HEK293 (cell line): ENCODE results near the gene GPR107.

ENCODE experiments used
- CTCF ChIA-PET: fragments of 350-600 bp; formaldehyde crosslinking; extraction: SDS; loops from one replicate; lab custom pipeline; 2021; ENCODE audit warnings: antibody characterized with exemption; lab: Yijun Ruan, JAX
- POLR2A ChIA-PET: fragments of 300-600 bp; formaldehyde crosslinking; extraction: SDS; loops from one replicate; lab custom pipeline; 2020; ENCODE audit warnings: antibody characterized with exemption, inconsistent platforms; lab: Yijun Ruan, JAX
- H3K27ac ChIP-seq: fragments of 200-500 bp; sonication (Bioruptor generic); 2 replicates; pipeline ENCODE4 v1.5.1; 2014; ENCODE audit warnings: low read depth, low read length, control low read depth, inconsistent platforms; ENCODE audit errors: extremely low read depth
- H3K36me3 ChIP-seq, 2 experiments: fragments of 200-500 bp in 1 of 2; sonication (Bioruptor generic) in 1 of 2; 1 replicate in 1 of 2; 2 replicates in 1 of 2; pipeline ENCODE4 v1.5.1; 2014 to 2017; ENCODE audit warnings: inconsistent platforms in 2 of 2, low read length in 2 of 2; ENCODE audit not compliant: control insufficient read depth in 2 of 2, insufficient read depth in 1 of 2
- H3K4me1 ChIP-seq: fragments of 200-500 bp; sonication (Bioruptor generic); 2 replicates; pipeline ENCODE4 v1.5.1; 2014; ENCODE audit warnings: mild to moderate bottlenecking, low read length, inconsistent platforms; ENCODE audit not compliant: control insufficient read depth, insufficient read depth
- H3K4me3 ChIP-seq: 2 replicates; pipeline ENCODE4 v1.5.1; 2011; ENCODE audit warnings: low read depth, mild to moderate bottlenecking, control low read depth, low read length, moderate library complexity
- H3K9me3 ChIP-seq: fragments of 200-500 bp; sonication (Bioruptor generic); 2 replicates; pipeline ENCODE4 v1.5.1; 2014; ENCODE audit warnings: low read depth, low read length, inconsistent platforms; ENCODE audit not compliant: control insufficient read depth, insufficient read depth
- HOXA7 ChIP-seq: sonication (generic); formaldehyde crosslinking; IDR thresholded peaks from 2 replicates; pipeline ENCODE4 v1.8.1; 2022; ENCODE audit warnings: missing genetic modification reagents, borderline replicate concordance
- HOXD13 ChIP-seq: sonication (generic); formaldehyde crosslinking; IDR thresholded peaks from 2 replicates; pipeline ENCODE4 v1.8.0; 2022; ENCODE audit warnings: missing genetic modification reagents, borderline replicate concordance
- KLF10 ChIP-seq: fragments of 450-650 bp; IDR thresholded peaks from 2 replicates; pipeline ENCODE4 v1.5.1; 2018; ENCODE audit warnings: missing biosample characterization, mild to moderate bottlenecking, missing genetic modification characterization
- KLF8 ChIP-seq: fragments of 450-650 bp; formaldehyde crosslinking; IDR thresholded peaks from 2 replicates; pipeline ENCODE4 v1.5.1; 2016; ENCODE audit warnings: missing biosample characterization, missing genetic modification characterization
- SP3 ChIP-seq: fragments of 450-650 bp; formaldehyde crosslinking; IDR thresholded peaks from 2 replicates; pipeline ENCODE4 v1.5.1; 2016; ENCODE audit warnings: missing biosample characterization, missing genetic modification characterization
- TSHZ1 ChIP-seq: fragments of 450-650 bp; formaldehyde crosslinking; IDR thresholded peaks from 2 replicates; pipeline ENCODE4 v1.5.1; 2016; ENCODE audit warnings: missing biosample characterization, missing genetic modification characterization, borderline replicate concordance
- YY2 ChIP-seq: fragments of 450-650 bp; formaldehyde crosslinking; IDR thresholded peaks from 2 replicates; pipeline ENCODE4 v1.5.1; 2016; ENCODE audit warnings: missing biosample characterization, missing genetic modification characterization
- ZBTB17 ChIP-seq: fragments of 450-650 bp; formaldehyde crosslinking; IDR thresholded peaks from 2 replicates; pipeline ENCODE4 v1.5.1; 2016; ENCODE audit warnings: missing biosample characterization, missing genetic modification characterization
- ZBTB20 ChIP-seq: fragments of 450-650 bp; formaldehyde crosslinking; IDR thresholded peaks from 2 replicates; pipeline ENCODE4 v1.5.1; 2016; ENCODE audit warnings: missing biosample characterization, missing genetic modification characterization
- ZIC2 ChIP-seq: fragments of 450-650 bp; formaldehyde crosslinking; IDR thresholded peaks from 2 replicates; pipeline ENCODE4 v1.5.1; 2016; ENCODE audit warnings: missing biosample characterization, missing genetic modification characterization
- ZNF146 ChIP-seq: fragments of 450-650 bp; formaldehyde crosslinking; IDR thresholded peaks from 2 replicates; pipeline ENCODE4 v1.5.1; 2016; ENCODE audit warnings: missing biosample characterization, missing genetic modification characterization
- ZNF211 ChIP-seq: fragments of 450-650 bp; formaldehyde crosslinking; IDR thresholded peaks from 2 replicates; pipeline ENCODE4 v1.5.1; 2016; ENCODE audit warnings: low read depth, missing biosample characterization, missing genetic modification characterization
- ZNF335 ChIP-seq: fragments of 450-650 bp; formaldehyde crosslinking; conservative IDR thresholded peaks from 2 replicates; pipeline ENCODE4 v1.5.1; 2016; ENCODE audit warnings: missing biosample characterization, missing genetic modification characterization
- ZNF398 ChIP-seq: fragments of 450-650 bp; formaldehyde crosslinking; IDR thresholded peaks from 2 replicates; pipeline ENCODE4 v1.5.1; 2017; ENCODE audit warnings: missing biosample characterization, missing genetic modification characterization
- ZNF585B ChIP-seq: fragments of 450-650 bp; formaldehyde crosslinking; IDR thresholded peaks from 2 replicates; pipeline ENCODE4 v1.5.1; 2016; ENCODE audit warnings: missing biosample characterization, missing genetic modification characterization
- ZNF600 ChIP-seq: fragments of 450-650 bp; formaldehyde crosslinking; IDR thresholded peaks from 2 replicates; pipeline ENCODE4 v1.5.1; 2016; ENCODE audit warnings: missing biosample characterization, missing genetic modification characterization
- ZNF664 ChIP-seq: fragments of 450-650 bp; formaldehyde crosslinking; IDR thresholded peaks from 2 replicates; pipeline ENCODE4 v1.5.1; 2016; ENCODE audit warnings: missing biosample characterization, missing genetic modification characterization
- ZNF677 ChIP-seq: fragments of 450-650 bp; IDR thresholded peaks from 2 replicates; pipeline ENCODE4 v1.5.0; 2018; ENCODE audit warnings: missing biosample characterization, mild to moderate bottlenecking, missing genetic modification characterization, moderate library complexity
- ZNF701 ChIP-seq: fragments of 450-650 bp; formaldehyde crosslinking; IDR thresholded peaks from 2 replicates; pipeline ENCODE4 v1.5.1; 2016; ENCODE audit warnings: missing biosample characterization, missing genetic modification characterization
- ZNF785 ChIP-seq: fragments of 450-650 bp; formaldehyde crosslinking; IDR thresholded peaks from 2 replicates; pipeline ENCODE4 v1.5.1; 2016; ENCODE audit warnings: missing biosample characterization, missing genetic modification characterization

GPR107 gene

GRCh38 chr9:130107955-130108354 lies 54.2 kb downstream of the GPR107 start:
- CTCF ChIA-PET: interaction anchor here (0.5 to 14.1 kb wide), 48 partner anchors 9 to 575 kb away, joined by 3 to 217 read pairs (median 5); partner anchors contain the start of gene HMCN2
- Histone ChIP-seq H3K4me1 (no peaks in the 10 kb centered on the region), H3K36me3 (peaks cover 9 to 53% of the 10 kb centered on the region in 2 experiments), H3K4me3 (no peak overlapping the region)
- TF ChIP-seq KLF10: no peak
- no peak for TF ChIP-seq ZNF677 (tag by site-specific recombination)
- no peak for TF ChIP-seq ZBTB20 (tag by site-specific recombination)
- no peak for TF ChIP-seq HOXD13 (CRISPR knock-in tag)
- TF ChIP-seq ZNF664 (tag by site-specific recombination): no peak
- no peak for TF ChIP-seq ZBTB17 (tag by site-specific recombination)
- no peak for TF ChIP-seq SP3 (tag by site-specific recombination)
- no peak for TF ChIP-seq HOXA7 (CRISPR knock-in tag)
- no peak for TF ChIP-seq ZNF701
- TF ChIP-seq KLF8 (tag by site-specific recombination): no peak
- TF ChIP-seq ZNF585B (tag by site-specific recombination): no peak
- no peak for TF ChIP-seq ZNF211 (tag by site-specific recombination)
- TF ChIP-seq YY2 (tag by site-specific recombination): no peak
- TF ChIP-seq ZNF146 (tag by site-specific recombination): no peak
- TF ChIP-seq TSHZ1 (tag by site-specific recombination): no peak
- TF ChIP-seq ZNF785 (tag by site-specific recombination): no peak
- TF ChIP-seq, all 188 proteins: peak for 0
- Histone ChIP-seq H3K27ac (no peak overlapping the region), H3K9me3 (no peaks in the 10 kb centered on the region)
- POLR2A ChIA-PET: no interaction called here

GRCh38 chr9:130110166-130110565 lies 56.5 kb downstream of the GPR107 start:
- peaks cover 9 to 33% of the 10 kb centered on the region in 2 experiments for H3K36me3 ChIP-seq
- no peaks in the 10 kb centered on the region for H3K4me1 ChIP-seq
- no peak overlapping the region for H3K27ac ChIP-seq
- ChIA-PET CTCF (interaction anchor here (1.5 to 14.1 kb wide), 4 partner anchors 9 to 232 kb away, joined by 5 to 217 read pairs (median 43); no protein-coding TSS in a partner anchor), POLR2A (no interaction called here)
- no peak for TF ChIP-seq ZNF664 (tag by site-specific recombination)
- TF ChIP-seq ZNF335 (tag by site-specific recombination): no peak
- H3K9me3 ChIP-seq: no peaks in the 10 kb centered on the region
- no peak overlapping the region for H3K4me3 ChIP-seq

GRCh38 chr9:130110596-130111021 lies 56.9 kb downstream of the GPR107 start:
- H3K4me3 ChIP-seq: no peak overlapping the region
- TF ChIP-seq ZIC2: peak; percentile 51
- no peak for TF ChIP-seq ZNF398
- peak; percentile 35; the same call in 1 of the 2 replicates for TF ChIP-seq ZNF600 (tag by site-specific recombination)
- H3K27ac ChIP-seq: no peak overlapping the region
- ChIA-PET CTCF (interaction anchor here (0.7 to 14.1 kb wide), 7 partner anchors 9 to 263 kb away, joined by 3 to 217 read pairs (median 5); no protein-coding TSS in a partner anchor), POLR2A (no interaction called here)
- no peaks in the 10 kb centered on the region for H3K4me1 ChIP-seq
- H3K36me3 ChIP-seq: peaks cover 9 to 32% of the 10 kb centered on the region in 2 experiments
- H3K9me3 ChIP-seq: no peaks in the 10 kb centered on the region
